GM23248 (cell line): ENCODE measurements around the gene ETV6. TPM values are rescaled to one million over a fixed set of nuclear protein-coding genes. Genes with fewer than 3 reads are reported as not detected.

Experiments used
- DNase-seq: peaks from one replicate; pipeline ENCODE4 v3.0.0-alpha.2; 2015
- H2AFZ ChIP-seq: fragments of 200-600 bp; sonication (generic); 2 replicates; pipeline ENCODE4 v1.6.1; 2016; ENCODE audit warnings: antibody characterized with exemption
- H3F3A ChIP-seq: fragments of 200-600 bp; sonication (generic); 2 replicates; pipeline ENCODE4 v1.6.1; 2016; ENCODE audit warnings: mild to moderate bottlenecking, antibody characterized with exemption, mixed run types; ENCODE audit not compliant: insufficient read depth
- H3K27ac ChIP-seq: fragments of 200-600 bp; sonication (generic); 2 replicates; pipeline ENCODE4 v1.5.1; 2016; ENCODE audit warnings: mild to moderate bottlenecking
- H3K27me3 ChIP-seq: fragments of 200-600 bp; sonication (generic); replicated peaks from 2 replicates; pipeline ENCODE4 v1.6.1; 2016; ENCODE audit warnings: mild to moderate bottlenecking; ENCODE audit not compliant: insufficient read depth
- H3K36me3 ChIP-seq: fragments of 200-600 bp; sonication (generic); 2 replicates; pipeline ENCODE4 v1.6.1; 2016; ENCODE audit warnings: low read depth, mild to moderate bottlenecking
- H3K4me1 ChIP-seq: fragments of 200-600 bp; sonication (generic); 2 replicates; pipeline ENCODE4 v1.6.1; 2016; ENCODE audit warnings: mild to moderate bottlenecking; ENCODE audit not compliant: insufficient read depth
- H3K4me2 ChIP-seq: fragments of 200-600 bp; sonication (generic); one replicate; pipeline ENCODE4 v1.6.1; 2016; ENCODE audit warnings: mild to moderate bottlenecking; ENCODE audit not compliant: unreplicated experiment
- H3K4me3 ChIP-seq: fragments of 200-600 bp; sonication (generic); 2 replicates; pipeline ENCODE4 v1.5.1; 2016; ENCODE audit warnings: mild to moderate bottlenecking
- H3K79me2 ChIP-seq: fragments of 200-600 bp; sonication (generic); 2 replicates; pipeline ENCODE4 v1.6.1; 2016; ENCODE audit warnings: mild to moderate bottlenecking; ENCODE audit not compliant: insufficient read depth
- H3K9ac ChIP-seq: fragments of 200-600 bp; sonication (generic); 2 replicates; pipeline ENCODE4 v1.6.1; 2016; ENCODE audit warnings: mild to moderate bottlenecking
- H3K9me2 ChIP-seq: fragments of 200-600 bp; sonication (generic); 2 replicates; pipeline ENCODE4 v1.6.1; 2016; ENCODE audit warnings: mixed run types, mild to moderate bottlenecking, moderate library complexity; ENCODE audit not compliant: insufficient read depth
- H3K9me3 ChIP-seq: fragments of 200-600 bp; sonication (generic); one replicate; pipeline ENCODE4 v1.6.1; 2017; ENCODE audit warnings: low read depth
- H4K20me1 ChIP-seq: fragments of 200-600 bp; sonication (generic); 2 replicates; pipeline ENCODE4 v1.6.0; 2016; ENCODE audit not compliant: insufficient read depth
- EZH2 ChIP-seq: fragments of 200-600 bp; sonication (generic); IDR thresholded peaks from 2 replicates; pipeline ENCODE4 v1.6.1; 2018; ENCODE audit warnings: antibody characterized with exemption, mild to moderate bottlenecking; ENCODE audit not compliant: insufficient read depth, poor library complexity, severe bottlenecking
- EZH2phosphoT487 ChIP-seq: fragments of 200-600 bp; sonication (generic); IDR thresholded peaks from 2 replicates; pipeline ENCODE4 v1.6.1; 2018; ENCODE audit warnings: antibody characterized with exemption, moderate library complexity, mild to moderate bottlenecking, low read depth; ENCODE audit not compliant: insufficient read depth
- WGBS, 2 experiments: methylation state at CpG; one replicate each; pipeline ENCODE4 v1.1.6; 2015 to 2017; ENCODE audit warnings: low lambda C conversion rate in 2 of 2, low coverage in 1 of 2; ENCODE audit errors: missing lambda C conversion rate in 2 of 2; 5-methylcytosine and 5-hydroxymethylcytosine counted together
- in situ Hi-C: fragments of 300-500 bp; cut with MboI; formaldehyde crosslinking; loops from 2 replicates; pipeline ENCODE4 v1.15.0; 2020
- polyA plus RNA-seq: library from polyadenylated mRNA; unstranded; fragments of >200 nt; fragmentation: Nextera tagmentation; extraction: Ambion mirVana; gene quantifications from 2 replicates; pipeline ENCODE4 v1.2.1, GENCODE V29; 2016
- total RNA-seq: library from RNA; depleted of rRNA; stranded (reverse); fragments of >200 nt; shearing (Covaris generic); gene quantifications from 2 replicates; pipeline ENCODE4 v1.2.3, GENCODE V29; 2014

The ETV6 gene
- total and polyA plus RNA-seq, 2 experiments from 2014 or later, result 2.5 to 10.4 TPM

- Histone ChIP-seq H3F3A (peaks cover 16% of the 10 kb centered on the region), H3K9me2 (no peaks in the 10 kb centered on the region), H3K36me3 (no peaks in the 10 kb centered on the region), H3K4me2 (no peak overlapping the region), H3K4me3 (no peak overlapping the region), H3K79me2 (peaks cover 73% of the 10 kb centered on the region), H3K4me1 (peaks cover 20% of the 10 kb centered on the region), H4K20me1 (no peaks in the 10 kb centered on the region), H3K27me3 (no peaks in the 10 kb centered on the region), H3K9me3 (no peaks in the 10 kb centered on the region), H3K9ac (no peak overlapping the region), H3K27ac (no peak overlapping the region), H2AFZ (no peak overlapping the region)
- no peak for DNase-seq
- WGBS, 2 experiments, result 96 to 99% methylated on average over 6 of the region's 6 CpGs
- TF ChIP-seq EZH2 (no peak), EZH2phosphoT487 (no peak)
- in situ Hi-C loops, result no loop called here
Observed at GRCh38 chr12:11780521-11781101, 131.1 kb downstream of the ETV6 start.

DNA sequence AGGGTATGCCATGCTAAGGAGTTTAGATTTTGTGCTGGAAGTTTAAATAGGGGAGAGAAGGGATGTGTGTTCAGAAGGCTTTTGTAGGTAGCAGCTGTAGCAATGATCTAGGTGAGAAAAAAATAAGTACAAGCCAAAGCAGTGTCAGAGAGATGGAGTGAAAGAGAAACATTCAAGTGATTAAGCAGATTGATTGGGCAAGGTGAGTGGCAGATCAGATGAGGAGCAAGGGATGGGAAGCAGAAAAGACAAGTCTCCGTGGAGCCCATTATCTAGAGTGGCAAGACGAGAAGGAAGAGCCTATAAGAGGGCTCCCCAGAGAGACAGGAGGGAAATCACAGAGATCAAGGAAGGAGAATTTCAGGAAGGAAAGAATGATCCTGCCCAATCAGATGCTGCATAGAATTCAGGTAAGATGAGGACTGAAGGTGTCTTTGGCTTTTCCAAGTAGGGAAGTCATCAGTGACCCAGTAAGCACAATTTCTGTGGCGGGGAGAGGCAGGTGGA is 133.5 kb downstream of the ETV6 start:
- Histone ChIP-seq H3K9ac (no peak overlapping the region), H3K27me3 (no peaks in the 10 kb centered on the region), H3K9me3 (no peaks in the 10 kb centered on the region), H2AFZ (no peak overlapping the region), H3K79me2 (peaks cover 81% of the 10 kb centered on the region), H3K4me2 (no peak overlapping the region), H3K4me1 (peaks cover 30% of the 10 kb centered on the region), H3K9me2 (no peaks in the 10 kb centered on the region), H3K36me3 (no peaks in the 10 kb centered on the region), H3F3A (peaks cover 23% of the 10 kb centered on the region), H3K4me3 (no peak overlapping the region), H4K20me1 (no peaks in the 10 kb centered on the region), H3K27ac (no peak overlapping the region)
- 95 to 100% methylated on average over 3 of the region's 3 CpGs for WGBS, 2 experiments
- DNase-seq, result no peak
- TF ChIP-seq EZH2phosphoT487 (no peak), EZH2 (no peak)
- in situ Hi-C loops, result no loop called here

- H3K4me3 ChIP-seq, result no peak overlapping the region
- TF ChIP-seq EZH2 (no peak), EZH2phosphoT487 (no peak)
- H3K27me3 ChIP-seq, result no peaks in the 10 kb centered on the region
- no peaks in the 10 kb centered on the region for H4K20me1 ChIP-seq
- H3K4me2 ChIP-seq, result peak overlapping the region; percentile 13
- peak; percentile 78 for DNase-seq
- no peak overlapping the region for H3K9ac ChIP-seq
- peaks cover 84% of the 10 kb centered on the region for H3K79me2 ChIP-seq
- H3F3A ChIP-seq, result peaks cover 13% of the 10 kb centered on the region; the same call in 1 of the 2 replicates
- WGBS, 2 experiments, result 46% methylated on average over 5 of the region's 5 CpGs
- peaks cover 16% of the 10 kb centered on the region for H3K4me1 ChIP-seq
- H3K36me3 ChIP-seq, result no peaks in the 10 kb centered on the region
- in situ Hi-C loops, result no loop called here
- H3K9me2 ChIP-seq, result 0 out of 2 replicates have a peak, but pooled peaks cover 3% of the 10 kb centered on the region
- no peak overlapping the region for H2AFZ ChIP-seq
- H3K27ac ChIP-seq, result peak overlapping the region; percentile 0; the same call in 1 of the 2 replicates
- H3K9me3 ChIP-seq, result no peaks in the 10 kb centered on the region
Observed at GRCh38 chr12:11785712-11786111, 136.2 kb downstream of the ETV6 start.

GRCh38 chr12:11786638-11787365 is 137.3 kb downstream of the ETV6 start:
- in situ Hi-C loops, result no loop called here
- TF ChIP-seq EZH2, result no peak
- TF ChIP-seq EZH2phosphoT487, result no peak
- no peaks in the 10 kb centered on the region for H4K20me1 ChIP-seq
- H3K27ac ChIP-seq, result no peak overlapping the region
- H2AFZ ChIP-seq, result no peak overlapping the region
- no peak overlapping the region for H3K4me3 ChIP-seq
- peaks cover 16% of the 10 kb centered on the region for H3K4me1 ChIP-seq
- 0 out of 2 replicates have a peak, but pooled peaks cover 3% of the 10 kb centered on the region for H3K9me2 ChIP-seq
- H3K9me3 ChIP-seq, result no peaks in the 10 kb centered on the region
- H3F3A ChIP-seq, result peaks cover 13% of the 10 kb centered on the region; the same call in 1 of the 2 replicates
- H3K9ac ChIP-seq, result no peak overlapping the region
- no peak for DNase-seq
- 97 to 98% methylated on average over 5 of the region's 5 CpGs for WGBS, 2 experiments
- no peaks in the 10 kb centered on the region for H3K36me3 ChIP-seq
- peaks cover 84% of the 10 kb centered on the region for H3K79me2 ChIP-seq
- H3K4me2 ChIP-seq, result no peak overlapping the region
- H3K27me3 ChIP-seq, result no peaks in the 10 kb centered on the region
